GM12864 (cell line): ENCODE results near the gene SMIM11.

Experiments used
- DNase-seq: peaks from one replicate; pipeline ENCODE4 v3.0.0-alpha.2; 2011; ENCODE audit warnings: low read depth
- H3K4me3 ChIP-seq: 2 replicates; pipeline ENCODE4 v1.5.1; 2011; ENCODE audit warnings: mild to moderate bottlenecking, low read depth, low read length, control low read depth
- CTCF ChIP-seq: IDR thresholded peaks from 2 replicates; pipeline ENCODE4 v1.5.1; 2011; ENCODE audit warnings: low read depth, mild to moderate bottlenecking, moderate library complexity, low read length, control low read depth, inconsistent platforms; ENCODE audit errors: missing control alignments

SMIM11 gene

DNA sequence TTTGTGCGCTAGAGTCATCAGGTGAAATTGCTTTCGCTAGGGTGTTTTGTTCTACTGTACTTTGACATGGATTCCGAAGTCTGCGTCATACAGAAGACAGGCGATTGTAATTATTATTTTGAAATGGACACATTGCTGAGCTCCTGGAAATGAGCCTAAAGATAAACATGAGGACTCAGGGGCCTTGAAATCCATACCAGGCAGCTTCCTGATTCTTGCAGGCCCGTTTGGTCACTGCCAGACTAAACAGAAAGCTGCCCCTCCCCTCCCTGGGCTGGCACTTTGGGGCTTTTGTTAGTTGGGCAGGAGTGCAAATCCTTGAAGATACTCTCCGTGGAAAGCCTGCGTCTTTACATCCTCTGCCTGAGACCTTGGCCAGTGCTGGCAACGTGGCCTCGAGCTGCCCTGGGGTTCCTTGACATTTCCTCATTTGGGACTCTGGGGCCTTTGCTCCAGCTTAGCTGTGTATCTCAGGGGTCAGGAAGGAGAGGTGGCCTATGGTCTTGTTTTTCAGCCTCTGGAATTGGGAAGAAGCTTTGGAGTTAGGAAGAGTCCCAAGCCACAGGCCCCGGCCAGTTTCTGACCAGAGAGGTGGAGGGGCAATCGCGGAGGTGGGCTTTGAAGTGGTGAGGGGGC is 38.4 kb upstream of the SMIM11 start:
- H3K4me3 ChIP-seq: no peak overlapping the region
- no peak for TF ChIP-seq CTCF
- DNase-seq: no peak

GRCh38 chr21:34337741-34338140 is 37.6 kb upstream of the SMIM11 start:
- no peak for TF ChIP-seq CTCF
- no peak for DNase-seq
- no peak overlapping the region for H3K4me3 ChIP-seq

DNA sequence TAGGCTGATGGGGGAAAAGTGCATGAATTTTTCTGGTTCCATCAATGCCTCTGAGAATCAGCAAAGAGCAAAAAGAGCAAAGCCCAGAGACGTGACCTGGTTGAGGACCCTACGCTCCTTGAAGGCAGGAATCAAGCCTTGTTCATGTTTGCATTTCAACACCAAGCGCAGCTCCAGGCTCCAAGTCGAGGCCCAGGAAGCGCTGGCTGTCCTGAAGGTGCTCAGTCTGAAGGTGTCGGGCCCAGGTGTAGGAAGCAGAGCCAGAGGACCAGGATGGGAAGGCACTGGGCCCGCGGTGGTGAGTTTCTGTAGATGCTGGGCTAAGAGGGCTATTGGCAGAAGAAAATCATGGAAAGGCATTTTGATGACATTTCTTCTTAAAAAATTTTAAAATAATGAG is 37.1 kb upstream of the SMIM11 start:
- no peak overlapping the region for H3K4me3 ChIP-seq
- no peak for TF ChIP-seq CTCF
- no peak for DNase-seq

GRCh38 chr21:34340061-34340460 is 35.2 kb upstream of the SMIM11 start:
- no peak for TF ChIP-seq CTCF
- no peak for DNase-seq
- H3K4me3 ChIP-seq: no peak overlapping the region

GRCh38 chr21:34342476-34342875 is 32.8 kb upstream of the SMIM11 start:
- no peak for DNase-seq
- no peak overlapping the region for H3K4me3 ChIP-seq
- TF ChIP-seq CTCF: no peak

DNA sequence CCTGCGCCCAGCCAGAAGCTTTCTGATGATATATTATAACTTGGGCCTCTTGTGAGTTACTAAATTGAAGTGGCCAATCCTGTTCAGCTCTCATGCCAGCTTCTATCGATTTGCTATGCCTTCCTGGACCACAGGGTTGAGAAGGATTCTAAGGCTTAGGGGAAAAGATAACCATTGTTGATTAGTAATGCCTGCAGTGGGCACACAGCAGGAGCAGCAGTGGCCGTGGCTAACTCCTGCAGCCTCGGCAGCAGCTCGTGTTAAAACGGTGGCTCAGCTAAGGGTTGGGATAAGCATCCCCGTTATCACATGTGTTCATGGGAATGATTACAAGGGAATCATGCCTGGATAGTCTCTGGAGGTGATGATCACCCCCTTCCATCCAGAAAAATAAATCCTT is 32.0 kb upstream of the SMIM11 start:
- no peak overlapping the region for H3K4me3 ChIP-seq
- no peak for TF ChIP-seq CTCF
- no peak for DNase-seq

GRCh38 chr21:34343838-34344381 is 31.4 kb upstream of the SMIM11 start:
- DNase-seq: no peak
- TF ChIP-seq CTCF: no peak
- no peak overlapping the region for H3K4me3 ChIP-seq
